ENCODE data around the gene B3GAT1. TPM values are rescaled to one million over a fixed set of nuclear protein-coding genes. Genes with fewer than 3 reads are reported as not detected.

The B3GAT1 gene
- total RNA-seq, 1 donor from 2014 or later, result 31.8 TPM

GRCh38 chr11:134367781-134368180 is 44.3 kb downstream of the B3GAT1 start:
- H3K27me3 Mint-ChIP-seq (ENCODE audit: low read depth), result no peaks in the 10 kb centered on the region
- DNase-seq (ENCODE audit: low read depth, low spot score), result no peak
- TF ChIP-seq CTCF (conservative IDR thresholded peaks at IDR 0.05), result no peak
- no peaks in the 10 kb centered on the region for H3K36me3 Mint-ChIP-seq (ENCODE audit: low read depth)
- H3K4me3 Mint-ChIP-seq, result no peak overlapping the region
- no peaks in the 10 kb centered on the region for H3K9me3 Mint-ChIP-seq
- H3K4me1 Mint-ChIP-seq, result no peaks in the 10 kb centered on the region
- H3K27ac Mint-ChIP-seq (ENCODE audit: unreplicated experiment), result no peak overlapping the region

- H3K9me3 Mint-ChIP-seq, result no peaks in the 10 kb centered on the region
- TF ChIP-seq CTCF (conservative IDR thresholded peaks at IDR 0.05), result no peak
- DNase-seq (ENCODE audit: low read depth, low spot score), result no peak
- H3K4me3 Mint-ChIP-seq, result no peak overlapping the region
- no peak overlapping the region for H3K27ac Mint-ChIP-seq (ENCODE audit: unreplicated experiment)
- no peaks in the 10 kb centered on the region for H3K27me3 Mint-ChIP-seq (ENCODE audit: low read depth)
- H3K4me1 Mint-ChIP-seq, result no peaks in the 10 kb centered on the region
- no peaks in the 10 kb centered on the region for H3K36me3 Mint-ChIP-seq (ENCODE audit: low read depth)
Measured at GRCh38 chr11:134366254-134366653, 45.8 kb downstream of the B3GAT1 start.

GRCh38 chr11:134365011-134365925 is 46.8 kb downstream of the B3GAT1 start:
- no peak for TF ChIP-seq CTCF (conservative IDR thresholded peaks at IDR 0.05)
- no peaks in the 10 kb centered on the region for H3K27me3 Mint-ChIP-seq (ENCODE audit: low read depth)
- H3K9me3 Mint-ChIP-seq, result no peaks in the 10 kb centered on the region
- no peak overlapping the region for H3K4me3 Mint-ChIP-seq
- H3K27ac Mint-ChIP-seq (ENCODE audit: unreplicated experiment), result no peak overlapping the region
- no peak for DNase-seq (ENCODE audit: low read depth, low spot score)
- H3K36me3 Mint-ChIP-seq (ENCODE audit: low read depth), result no peaks in the 10 kb centered on the region
- H3K4me1 Mint-ChIP-seq, result peaks cover under 1% of the 10 kb centered on the region

GRCh38 chr11:134364261-134364660 is 47.8 kb downstream of the B3GAT1 start:
- no peaks in the 10 kb centered on the region for H3K9me3 Mint-ChIP-seq
- H3K4me1 Mint-ChIP-seq, result peaks cover 5% of the 10 kb centered on the region
- DNase-seq (ENCODE audit: low read depth, low spot score), result no peak
- H3K27me3 Mint-ChIP-seq (ENCODE audit: low read depth), result no peaks in the 10 kb centered on the region
- no peak overlapping the region for H3K4me3 Mint-ChIP-seq
- no peaks in the 10 kb centered on the region for H3K36me3 Mint-ChIP-seq (ENCODE audit: low read depth)
- H3K27ac Mint-ChIP-seq (ENCODE audit: unreplicated experiment), result no peak overlapping the region
- no peak for TF ChIP-seq CTCF (conservative IDR thresholded peaks at IDR 0.05)

GRCh38 chr11:134363592-134363991 is 48.5 kb downstream of the B3GAT1 start:
- no peak for DNase-seq (ENCODE audit: low read depth, low spot score)
- Mint-ChIP-seq H3K27ac (ENCODE audit: unreplicated experiment) (no peak overlapping the region), H3K4me1 (peaks cover 5% of the 10 kb centered on the region), H3K36me3 (ENCODE audit: low read depth) (no peaks in the 10 kb centered on the region), H3K9me3 (no peaks in the 10 kb centered on the region), H3K27me3 (ENCODE audit: low read depth) (no peaks in the 10 kb centered on the region), H3K4me3 (no peak overlapping the region)
- TF ChIP-seq CTCF (conservative IDR thresholded peaks at IDR 0.05), result no peak

Measured in neural crest cell (in vitro differentiated cells).